Type B pancreatic cell (in vitro differentiated cells): Measurements from ENCODE around the gene MRPL22. TPM values are rescaled to one million over a fixed set of nuclear protein-coding genes. Genes with fewer than 3 reads are reported as not detected.

Experiments
- DNase-seq: peaks from one replicate; pipeline ENCODE4 v3.0.0; 2021; ENCODE audit warnings: mixed read lengths; ENCODE audit not compliant: unreplicated experiment; ENCODE audit errors: extremely low spot score
- H3K27ac Mint-ChIP-seq: 2 replicates; pipeline ENCODE4 v1.8.0; 2021; ENCODE audit warnings: mild to moderate bottlenecking, mixed read lengths
- H3K27me3 Mint-ChIP-seq: 2 replicates; pipeline ENCODE4 v1.8.0; 2021; ENCODE audit warnings: mixed read lengths
- H3K36me3 Mint-ChIP-seq: 2 replicates; pipeline ENCODE4 v1.8.0; 2021; ENCODE audit warnings: mixed read lengths
- H3K4me1 Mint-ChIP-seq: one replicate; pipeline ENCODE4 v1.8.0; 2021; ENCODE audit warnings: mixed read lengths; ENCODE audit not compliant: unreplicated experiment
- H3K4me3 Mint-ChIP-seq: 2 replicates; pipeline ENCODE4 v1.8.0; 2021; ENCODE audit warnings: mild to moderate bottlenecking, mixed read lengths
- H3K9me3 Mint-ChIP-seq: 2 replicates; pipeline ENCODE4 v1.8.0; 2021; ENCODE audit warnings: mixed read lengths
- CTCF ChIP-seq: fragments of 200-600 bp; sonication (generic); conservative IDR thresholded peaks from 2 replicates; pipeline ENCODE4 v1.5.0; 2021; ENCODE audit warnings: antibody characterized with exemption, mild to moderate bottlenecking
- total RNA-seq: library from RNA; stranded (reverse); gene quantifications from 2 replicates; pipeline ENCODE4 v1.2.1, GENCODE V29; 2021; ENCODE audit warnings: low replicate concordance

MRPL22 gene
- total RNA-seq, 1 donor from 2014 or later, result 54.9 TPM

- no peak for DNase-seq
- Mint-ChIP-seq H3K27ac (no peak overlapping the region), H3K4me3 (no peak overlapping the region), H3K36me3 (no peaks in the 10 kb centered on the region), H3K27me3 (peaks cover 9% of the 10 kb centered on the region), H3K9me3 (peaks cover 15% of the 10 kb centered on the region), H3K4me1 (no peaks in the 10 kb centered on the region)
- TF ChIP-seq CTCF, result no peak
Measured at GRCh38 chr5:155015239-155015638, 74.4 kb downstream of the MRPL22 start.

DNA sequence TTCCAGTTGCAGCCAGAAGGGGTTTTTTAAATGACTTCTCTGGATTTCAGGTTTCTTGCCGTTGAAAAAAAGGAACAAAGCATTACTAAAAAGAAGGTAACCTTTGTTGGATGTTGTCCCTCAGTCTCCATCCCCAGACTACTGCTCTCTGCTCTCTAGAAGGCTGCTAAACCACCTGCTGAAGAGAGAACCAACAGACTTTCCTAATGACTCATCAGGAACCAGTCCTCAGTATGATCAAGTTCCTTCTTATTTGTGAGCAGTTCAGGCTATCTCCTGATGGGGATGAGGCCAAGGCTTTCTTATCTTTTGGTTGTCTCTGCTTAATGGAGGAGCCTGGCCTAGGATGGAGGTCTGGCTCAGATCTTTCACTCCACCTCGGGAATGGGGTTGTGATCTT, 76.7 kb downstream of the MRPL22 start:
- peaks cover 9% of the 10 kb centered on the region for H3K27me3 Mint-ChIP-seq
- no peaks in the 10 kb centered on the region for H3K4me1 Mint-ChIP-seq
- TF ChIP-seq CTCF, result no peak
- H3K9me3 Mint-ChIP-seq, result peaks cover 15% of the 10 kb centered on the region
- no peak overlapping the region for H3K27ac Mint-ChIP-seq
- no peak for DNase-seq
- H3K36me3 Mint-ChIP-seq, result no peaks in the 10 kb centered on the region
- no peak overlapping the region for H3K4me3 Mint-ChIP-seq

Other genes starting within 250 kb of the MRPL22 start
- gene LARP1, start 185.7 kb upstream of the MRPL22 start, total RNA-seq, result 170 and 220 TPM in 2 replicates
- gene FAXDC2, start 90.5 kb upstream of the MRPL22 start, total RNA-seq, result 9.3 and 24.9 TPM in 2 replicates
- 41.4 and 51.5 TPM in 2 replicates for gene CNOT8, start 82.4 kb upstream of the MRPL22 start, total RNA-seq
- 13.8 and 22.5 TPM in 2 replicates for gene GEMIN5, start 2.9 kb upstream of the MRPL22 start, total RNA-seq
- 0.14 and 0.17 TPM in 2 replicates for gene KIF4B, start 72.7 kb downstream of the MRPL22 start, total RNA-seq